Activated T-cell treated with anti-CD3 and anti-CD28 coated beads for 1 hour (primary cell): ENCODE results near the gene RMC1.
"Not testable (repeated sequence)": the region's sequence is repeated elsewhere in the genome, so short reads cannot be mapped to it uniquely, and the experiment has no call there.

Experiments
- DNase-seq: peaks from one replicate; pipeline ENCODE4 v3.0.0-alpha.2; 2020; ENCODE audit warnings: low read depth

RMC1 gene

DNA sequence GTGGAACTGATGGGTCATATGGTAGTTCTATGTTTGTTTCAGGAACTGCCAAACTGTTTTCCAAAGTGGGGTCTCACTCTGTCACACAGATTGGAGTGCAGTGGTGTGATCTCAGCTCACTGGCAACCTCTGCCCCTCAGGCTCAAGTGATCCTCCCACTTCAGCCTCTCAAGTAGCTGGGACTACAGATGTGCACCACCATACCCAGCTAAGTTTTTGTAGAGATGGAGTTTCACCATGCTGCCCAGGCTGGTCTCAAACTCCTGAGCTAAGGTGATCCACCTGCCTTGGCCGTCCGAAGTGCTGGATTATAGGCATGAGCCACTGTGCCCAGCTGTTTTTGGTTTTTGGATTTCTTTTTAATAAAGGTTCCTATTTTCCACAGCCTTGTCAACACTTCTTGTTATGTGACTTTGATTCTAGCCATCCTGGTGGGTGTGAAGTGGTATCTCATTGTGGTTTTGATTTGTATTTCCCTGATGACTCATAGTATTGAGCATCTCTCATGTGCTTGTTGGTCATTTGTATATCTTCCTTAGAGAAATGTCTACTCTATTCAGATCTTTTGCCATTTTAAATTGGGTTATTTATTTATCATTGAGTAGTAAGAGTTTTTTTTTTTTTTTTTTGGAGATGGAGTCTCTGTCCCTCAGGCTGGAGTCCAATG lies 60.2 kb downstream of the RMC1 start:
- no peak for DNase-seq

DNA sequence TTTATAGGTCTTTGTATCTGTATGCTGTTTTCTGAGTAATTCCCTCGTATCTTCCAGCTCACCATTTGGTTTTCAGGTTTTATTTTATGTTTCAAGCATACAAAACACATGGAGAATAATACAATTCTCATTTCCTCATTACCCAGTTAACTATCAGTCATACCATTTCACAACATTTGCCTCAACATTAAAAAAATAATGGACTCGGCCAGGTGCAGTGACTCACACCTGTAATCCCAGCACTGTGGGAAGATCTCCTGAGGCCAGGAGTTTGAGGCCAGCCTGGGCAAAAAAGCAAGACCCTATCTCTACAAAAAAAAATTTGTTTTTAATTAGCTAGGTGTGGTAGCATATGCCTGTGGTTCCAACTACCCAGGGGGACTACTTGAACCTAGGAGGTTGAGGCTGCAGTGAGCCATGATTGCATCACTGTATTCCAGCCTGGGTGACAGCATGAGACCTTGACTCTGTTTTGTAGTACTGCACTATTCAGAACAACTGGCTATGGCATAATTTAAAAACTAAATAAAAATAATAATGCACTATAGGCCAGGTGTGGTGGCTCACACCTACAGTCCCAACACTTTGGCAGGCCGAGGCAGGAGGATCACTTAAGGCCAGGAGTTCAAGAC lies 62.7 kb downstream of the RMC1 start:
- DNase-seq, result no peak

DNA sequence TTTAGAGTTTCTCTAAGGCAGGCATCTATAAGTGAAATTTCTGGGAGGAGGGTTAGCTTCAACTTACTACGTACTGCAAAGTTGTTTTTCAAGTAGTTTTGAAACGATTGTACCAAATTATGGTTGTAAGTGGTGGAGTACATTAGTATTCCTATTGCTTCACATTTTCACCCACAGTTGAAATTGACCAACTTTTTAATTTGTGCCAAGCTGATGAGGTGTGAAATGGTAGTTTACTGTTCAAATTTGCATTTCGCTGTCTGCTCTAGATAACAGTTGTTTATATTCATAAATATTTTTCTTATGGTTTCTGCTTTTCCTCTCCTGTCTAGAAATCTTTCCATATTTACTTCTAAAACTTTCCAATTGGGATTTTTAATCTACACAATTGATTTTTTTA lies 64.4 kb downstream of the RMC1 start:
- DNase-seq, result no peak

DNA sequence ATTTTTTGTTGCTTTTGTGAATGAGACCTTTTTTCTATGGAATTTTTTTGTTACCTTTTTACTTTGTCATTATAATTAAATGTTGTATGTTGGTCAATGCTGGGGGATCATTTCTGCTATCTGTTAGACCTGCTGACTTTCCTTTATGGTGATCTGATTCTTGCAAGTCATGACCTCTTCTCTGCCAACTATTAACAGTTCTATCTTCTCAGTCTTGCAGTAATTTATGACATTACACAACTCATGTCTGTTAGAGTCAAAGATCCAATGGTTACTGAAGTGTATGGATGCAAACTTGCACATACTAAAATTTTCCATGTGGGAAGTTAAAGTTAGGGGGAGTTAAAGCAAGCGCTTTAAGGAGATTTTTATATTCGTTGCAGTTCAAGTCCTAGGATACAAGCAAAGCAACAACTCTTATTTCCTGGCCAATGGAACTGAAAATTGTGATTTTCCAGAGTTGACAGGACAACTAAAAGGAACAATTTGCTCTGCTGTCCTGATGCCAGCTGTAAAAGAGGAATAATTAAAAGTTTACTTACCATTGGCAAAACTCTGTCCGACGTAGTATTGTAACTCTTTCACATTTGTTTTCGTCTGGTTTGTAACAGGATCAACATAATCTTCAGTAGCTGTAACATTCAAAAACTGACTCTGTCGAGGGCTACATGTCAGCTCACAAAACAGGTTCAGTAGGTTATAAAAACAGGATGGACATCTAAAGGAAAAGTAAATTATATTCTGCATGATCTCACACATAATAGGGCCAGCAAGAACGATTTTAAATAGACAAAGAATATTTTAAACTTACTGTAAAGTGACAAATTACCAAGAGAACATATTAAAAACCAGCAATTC lies 65.2 kb downstream of the RMC1 start:
- DNase-seq, result no peak

DNA sequence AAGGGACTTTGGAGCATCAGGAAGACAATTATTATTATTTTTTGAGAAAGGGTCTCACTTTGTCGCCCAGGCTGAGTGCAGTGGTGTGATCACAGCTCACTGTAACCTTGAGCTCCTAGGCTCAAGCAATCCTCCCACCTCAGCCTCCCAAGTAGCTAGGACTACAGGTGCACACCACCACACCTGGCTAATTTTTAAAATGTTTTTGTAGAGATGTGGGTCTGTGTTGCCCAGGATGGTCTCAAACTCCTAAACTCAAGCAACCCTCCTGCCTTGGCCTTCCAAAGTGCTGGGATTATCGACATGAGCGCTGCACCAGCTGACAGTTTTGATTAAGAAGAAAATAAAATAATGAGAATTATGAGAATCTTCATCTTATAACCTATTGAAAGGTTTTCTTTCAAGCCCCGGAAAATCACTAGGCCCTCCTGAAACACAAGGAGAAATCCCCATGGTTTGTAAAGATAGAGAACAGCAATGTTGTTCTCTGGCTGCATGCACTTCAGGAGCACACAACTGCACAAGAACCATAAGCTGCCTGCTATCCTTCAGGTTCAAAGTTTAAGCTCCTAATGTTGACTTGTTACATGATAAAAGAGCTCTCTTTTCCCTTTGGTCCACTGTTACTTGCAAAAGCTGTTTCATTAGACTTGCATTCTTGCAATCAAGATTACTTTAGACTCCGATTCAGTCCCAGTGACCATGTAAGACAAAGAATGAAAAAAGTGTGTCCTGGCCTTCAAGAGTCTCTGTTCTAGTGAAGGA lies 66.2 kb downstream of the RMC1 start:
- DNase-seq, result no peak

DNA sequence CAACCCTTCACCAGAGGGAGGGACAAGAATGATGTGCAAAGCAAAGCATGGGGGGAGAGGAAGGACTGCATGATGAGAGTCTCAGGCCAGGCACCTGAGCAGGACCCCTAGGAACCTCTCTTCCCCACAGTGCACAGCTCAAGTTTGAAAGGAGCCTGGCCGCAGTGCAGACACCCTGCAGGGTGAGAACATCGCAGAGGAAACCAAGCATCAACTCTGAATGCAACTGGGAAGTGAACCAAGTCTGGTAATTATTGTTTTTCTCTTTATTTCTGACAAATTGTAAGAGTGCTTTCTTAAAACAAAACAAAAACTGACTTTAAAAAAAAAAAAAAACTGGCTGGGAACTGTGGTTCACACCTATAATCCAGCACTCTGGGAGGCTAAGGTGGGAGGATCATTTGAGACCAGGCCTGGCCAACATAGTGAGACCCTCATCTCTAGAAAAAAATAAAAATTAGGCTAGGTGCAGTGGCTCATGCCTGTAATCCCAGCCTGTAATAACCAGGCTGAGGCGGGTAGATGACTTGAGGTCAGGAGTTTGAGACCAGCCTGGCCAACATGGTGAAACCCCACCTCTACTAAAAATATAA lies 67.7 kb downstream of the RMC1 start:
- no peak for DNase-seq

DNA sequence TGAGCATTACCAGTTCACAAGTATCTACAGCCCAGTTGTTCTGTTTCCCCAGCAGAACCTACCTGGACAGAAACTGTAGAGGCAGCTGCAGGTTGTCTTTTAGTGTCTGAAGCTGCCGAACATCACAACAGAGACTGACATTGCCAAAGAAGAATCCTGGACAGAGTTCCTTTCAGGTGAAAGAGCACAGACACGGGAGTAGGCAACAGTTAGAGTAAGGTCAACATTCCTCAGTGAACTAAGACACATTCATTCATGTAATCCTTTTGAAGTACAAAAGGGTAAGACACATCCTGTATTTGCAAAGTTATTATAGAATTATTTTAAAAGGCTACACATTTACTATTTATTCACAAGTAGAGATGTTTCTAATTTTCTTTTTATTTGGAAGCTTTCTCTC lies 68.7 kb downstream of the RMC1 start:
- DNase-seq, result no peak

DNA sequence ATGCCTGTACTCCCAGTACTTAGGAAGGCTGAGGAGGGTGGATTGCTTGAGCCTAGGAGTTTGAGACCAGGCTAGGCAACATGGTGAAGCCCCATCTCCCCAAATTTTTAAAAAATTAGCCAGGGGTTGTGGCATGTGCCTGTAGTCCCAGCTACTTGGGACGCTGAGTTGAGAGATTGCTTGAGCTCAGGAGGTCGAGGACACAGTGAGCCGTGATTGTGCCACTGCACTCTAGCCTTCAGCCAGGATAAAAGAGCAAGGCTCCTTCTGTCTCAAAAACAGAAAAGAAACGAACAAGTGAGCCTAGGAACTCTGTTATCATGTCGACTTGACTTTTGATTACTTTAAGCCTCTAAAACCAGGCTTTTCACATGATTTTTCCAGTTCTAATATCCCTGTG lies 69.3 kb downstream of the RMC1 start:
- no peak for DNase-seq

DNA sequence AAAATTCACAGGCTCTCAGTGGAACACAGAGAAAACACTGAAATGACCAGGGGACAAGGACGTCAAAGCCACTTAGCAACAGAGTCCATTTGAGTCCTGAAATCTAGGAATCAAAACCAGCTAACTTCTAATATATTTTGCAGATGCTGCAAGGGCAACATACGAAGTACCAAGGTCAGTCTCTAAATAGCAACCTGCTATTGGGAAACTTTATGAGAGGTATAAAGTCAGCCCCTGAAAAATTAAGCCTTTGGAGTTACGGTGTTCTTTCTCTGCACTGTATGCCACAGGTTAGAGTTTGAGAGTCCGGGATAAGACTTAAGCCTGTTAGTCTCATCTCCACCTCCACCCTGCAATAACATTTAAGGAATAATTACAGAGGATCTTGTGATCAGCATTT lies 69.7 kb downstream of the RMC1 start:
- DNase-seq, result no peak

DNA sequence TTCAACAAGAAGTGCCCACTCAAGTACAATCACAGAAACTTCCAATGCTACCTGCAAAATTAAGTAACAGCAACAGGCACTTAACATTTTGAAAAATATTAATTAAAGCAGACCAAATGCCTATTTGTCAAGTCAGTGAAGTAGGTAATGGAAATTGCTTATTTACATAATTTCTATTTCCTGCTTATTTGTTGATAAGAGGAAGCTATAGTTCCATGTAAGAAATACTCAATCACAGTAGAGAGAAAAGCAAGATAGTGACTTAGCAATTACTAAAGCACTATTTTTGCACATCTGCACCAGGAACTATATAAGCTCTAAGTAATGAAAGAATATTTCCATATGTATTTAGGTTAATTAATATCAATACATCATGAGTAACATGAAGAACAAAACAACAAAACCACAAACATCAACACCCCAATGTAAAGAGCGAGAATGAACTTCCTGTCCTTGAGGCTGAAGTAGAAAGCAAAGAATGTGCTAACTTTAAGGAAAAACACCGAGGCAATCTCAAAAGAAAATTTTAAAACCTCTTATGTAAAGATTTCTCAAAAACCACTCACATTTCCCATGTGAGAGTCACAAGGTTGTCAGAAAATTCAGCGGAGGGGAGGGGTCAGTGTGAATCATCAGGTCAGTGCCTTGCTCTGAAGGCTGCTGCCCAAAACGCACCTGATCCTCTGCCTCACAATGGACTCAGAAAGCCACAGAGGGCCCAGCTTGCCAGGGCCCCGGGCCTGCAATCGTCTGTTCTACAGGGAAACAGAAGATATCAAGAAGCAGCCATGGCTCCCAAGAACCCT lies 70.5 kb downstream of the RMC1 start:
- DNase-seq, result no peak

DNA sequence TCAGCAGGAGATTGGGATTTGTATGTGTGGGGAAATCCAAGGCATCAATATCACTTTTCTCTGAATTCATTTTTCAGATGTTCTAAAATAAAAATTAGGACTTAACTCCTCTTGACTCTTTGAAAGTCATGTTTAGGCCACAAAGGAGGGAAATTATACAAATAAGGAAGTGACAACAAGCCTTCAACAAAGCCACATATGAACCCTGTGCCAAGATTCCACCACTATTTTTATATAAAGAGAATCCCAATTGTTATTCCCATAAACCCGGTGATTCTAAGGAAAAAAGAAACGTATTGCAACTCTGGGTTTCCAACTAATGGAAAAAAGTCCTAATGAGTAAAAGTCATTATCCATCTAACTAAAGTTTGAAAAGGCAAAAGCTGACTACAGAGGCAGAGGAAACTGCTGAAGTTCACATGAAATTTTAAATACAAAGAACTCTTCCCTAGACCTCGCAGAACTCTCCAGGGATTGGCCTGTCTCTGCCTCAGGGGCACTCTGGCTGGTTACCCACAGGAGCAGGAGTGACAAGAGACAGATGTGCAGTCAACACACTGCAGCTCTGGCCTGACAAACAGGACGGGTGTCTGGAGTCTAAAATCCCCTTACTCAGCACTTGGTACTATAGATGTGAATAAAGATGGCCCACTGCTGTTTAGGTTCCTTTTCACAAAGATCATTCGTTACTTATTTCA lies 71.4 kb downstream of the RMC1 start:
- DNase-seq, result no peak

DNA sequence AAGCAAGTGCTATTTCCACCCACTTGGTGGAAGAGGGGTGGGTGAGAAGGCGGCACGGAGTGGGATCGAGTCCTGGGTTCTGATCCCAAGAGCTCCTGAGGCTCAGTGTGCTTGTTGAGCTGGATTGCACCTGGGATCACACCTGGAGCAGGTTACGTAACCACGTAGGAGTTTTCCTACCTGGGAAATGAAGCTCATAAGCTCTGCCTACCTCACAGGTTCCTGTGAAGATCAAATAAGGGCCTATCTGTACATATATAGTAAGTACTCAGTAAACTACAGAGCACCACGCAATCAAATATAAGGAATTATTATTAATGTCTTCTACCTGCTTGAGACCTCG lies 72.0 kb downstream of the RMC1 start:
- no peak for DNase-seq

DNA sequence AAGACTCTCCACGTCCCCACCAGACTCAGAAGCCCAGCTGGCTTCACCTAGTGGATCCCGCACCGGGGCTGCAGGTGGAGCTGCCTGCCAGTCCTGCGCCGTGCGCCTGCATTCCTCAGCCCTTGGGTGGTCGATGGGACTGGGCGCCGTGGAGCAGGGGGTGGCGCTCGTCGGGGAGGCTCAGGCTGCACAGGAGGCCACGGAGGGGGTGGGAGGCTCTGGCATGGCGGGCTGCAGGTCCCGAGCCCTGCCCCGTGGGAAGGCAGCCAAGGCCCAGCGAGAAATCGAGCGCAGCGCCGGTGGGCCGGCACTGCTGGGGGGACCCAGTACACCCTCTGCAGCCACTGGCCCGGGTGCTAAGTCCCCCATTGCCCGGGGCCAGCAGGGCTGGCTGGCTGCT lies 74.2 kb downstream of the RMC1 start:
- DNase-seq, result not testable (repeated sequence)

DNA sequence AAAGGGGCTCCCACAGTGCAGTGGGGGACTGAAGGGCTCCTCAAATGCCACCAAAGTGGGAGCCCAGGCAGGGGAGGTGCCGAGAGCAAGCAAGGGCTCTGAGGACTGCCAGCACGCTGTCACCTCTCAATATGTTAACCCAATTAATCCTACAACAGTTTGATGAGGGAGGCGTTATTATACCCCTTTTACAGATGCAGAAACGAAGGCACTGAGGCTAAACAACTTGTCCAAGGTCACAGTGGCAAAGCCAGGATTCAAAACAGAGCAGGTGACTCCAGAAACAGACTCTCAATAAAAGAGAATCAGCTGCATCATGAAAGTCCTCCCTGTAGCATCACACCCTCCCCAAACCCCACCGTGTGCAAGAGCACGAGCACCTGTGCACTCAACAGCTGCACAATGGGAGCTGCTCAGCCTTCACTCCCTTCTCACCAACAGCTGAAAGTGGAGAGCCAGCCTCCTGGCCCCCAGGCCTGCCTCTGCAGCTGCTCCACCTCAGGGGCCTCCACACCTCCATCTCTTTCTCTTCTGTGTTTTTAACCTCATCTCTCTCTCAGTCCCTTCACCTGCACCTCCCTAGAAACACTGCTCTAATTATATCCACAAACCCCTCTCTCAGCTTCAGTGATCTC lies 74.9 kb downstream of the RMC1 start:
- DNase-seq, result no peak

DNA sequence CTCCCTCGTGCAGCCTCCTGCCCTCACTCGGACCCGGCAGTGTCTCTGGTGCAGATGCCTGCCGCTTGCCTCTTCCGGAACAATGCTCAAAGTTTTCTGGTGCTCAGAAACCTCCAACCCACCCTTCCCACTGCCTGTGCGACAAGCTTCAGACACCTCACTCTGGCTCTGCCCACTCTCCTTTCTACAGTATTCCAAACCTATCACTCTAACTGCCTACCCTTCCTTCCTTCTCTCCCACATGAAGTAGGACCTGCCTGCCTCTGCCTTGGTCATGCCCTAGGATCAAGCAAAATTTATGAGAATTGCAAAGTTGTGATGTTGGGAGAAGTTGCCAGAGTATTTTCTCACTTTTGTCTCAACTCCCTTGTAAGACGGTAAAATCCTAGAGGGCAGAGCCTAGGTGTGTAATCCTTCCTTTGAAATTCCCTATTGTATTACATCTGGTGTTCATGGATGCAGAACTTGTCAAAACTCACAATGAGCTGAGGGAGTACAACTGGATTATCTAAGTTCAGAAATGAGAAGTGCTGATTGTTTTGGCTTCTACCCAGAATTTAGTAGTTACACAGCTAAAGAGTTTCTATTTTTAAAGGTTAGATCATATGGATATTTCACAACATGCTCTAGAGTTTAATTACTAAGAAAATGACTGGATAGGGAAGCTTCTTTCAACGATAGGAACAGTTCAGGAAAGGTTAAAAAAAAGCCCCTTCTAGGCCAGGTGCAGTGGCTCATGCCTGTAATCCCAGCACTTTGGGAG lies 75.8 kb downstream of the RMC1 start:
- no peak for DNase-seq

DNA sequence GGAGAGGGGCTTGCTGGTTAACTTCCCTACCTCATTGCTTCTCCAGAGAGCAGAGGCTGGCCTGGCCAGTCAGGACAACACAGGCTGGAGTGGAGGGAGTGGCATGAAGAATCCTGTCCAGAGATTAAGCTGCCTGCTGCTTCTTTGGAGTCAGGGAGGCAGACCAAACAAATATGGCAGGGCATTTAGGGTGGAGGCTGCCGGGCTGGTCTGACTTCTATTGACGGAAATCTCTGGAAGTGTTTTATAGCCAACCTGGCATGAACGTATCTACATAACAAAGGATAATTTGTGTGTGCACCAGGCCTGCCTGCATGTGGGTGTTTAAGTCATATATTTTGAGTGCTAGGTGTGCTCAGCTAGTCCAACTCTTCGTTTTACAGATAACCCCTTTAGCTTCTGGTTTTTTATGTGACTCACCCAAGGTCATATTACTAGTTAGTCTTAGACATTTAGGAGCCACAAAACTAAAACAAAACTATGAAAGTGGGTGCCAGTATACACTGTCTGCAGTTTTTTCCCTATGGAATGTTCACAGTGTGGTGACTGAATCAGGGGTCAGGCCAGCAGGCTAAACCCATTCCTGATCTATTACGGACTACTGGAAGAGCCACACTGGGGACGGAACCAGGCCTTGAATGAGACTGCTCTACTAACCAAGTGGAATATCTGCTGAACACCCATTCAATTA lies 77.5 kb downstream of the RMC1 start:
- no peak for DNase-seq
